Keratinocyte (primary cell): Measurements from ENCODE around the gene ACVR1. TPM values are rescaled to one million over a fixed set of nuclear protein-coding genes. Genes with fewer than 3 reads are reported as not detected.

Source experiments
- DNase-seq: peaks from one replicate; pipeline ENCODE4 v3.0.0-alpha.2; 2011; ENCODE audit warnings: low read depth, missing footprints, low spot score
- FAIRE-seq: peaks from 2 replicates; lab custom pipeline; 2011; peaks lifted over from hg19 to GRCh38; lab: Jason Lieb, UNC
- H2AFZ ChIP-seq: 2 replicates; pipeline ENCODE4 v1.6.0; 2012; ENCODE audit warnings: low read length, control low read depth, inconsistent platforms; ENCODE audit not compliant: control insufficient read depth
- H3K27ac ChIP-seq: 2 replicates; pipeline ENCODE4 v1.5.1; 2011; ENCODE audit warnings: low read length; ENCODE audit not compliant: control insufficient read depth, insufficient read depth
- H3K27me3 ChIP-seq: 3 replicates; pipeline ENCODE4 v1.6.0; 2011; ENCODE audit warnings: low read length; ENCODE audit not compliant: control insufficient read depth, insufficient read depth; ENCODE audit errors: extremely low read depth
- H3K36me3 ChIP-seq, 2 experiments: 2 replicates in 1 of 2; 3 replicates in 1 of 2; pipeline ENCODE4 v1.5.1; 2011; ENCODE audit warnings: low read length in 2 of 2, mild to moderate bottlenecking in 1 of 2; ENCODE audit not compliant: control insufficient read depth in 2 of 2, insufficient read depth in 2 of 2; ENCODE audit errors: extremely low read depth in 1 of 2
- H3K4me1 ChIP-seq: 3 replicates; pipeline ENCODE4 v1.5.1; 2011; ENCODE audit warnings: low read length; ENCODE audit not compliant: control insufficient read depth, insufficient read depth; ENCODE audit errors: extremely low read depth
- H3K4me2 ChIP-seq: 3 replicates; pipeline ENCODE4 v1.6.0; 2011; ENCODE audit warnings: low read depth, low read length; ENCODE audit not compliant: control insufficient read depth, insufficient read depth; ENCODE audit errors: extremely low read depth
- H3K4me3 ChIP-seq, 3 experiments: fragments of 200-600 bp in 1 of 3; sonication (generic) in 1 of 3; 2 replicates in 2 of 3; 3 replicates in 1 of 3; pipeline ENCODE4 v1.5.1; 2011 to 2016; ENCODE audit warnings: low read length in 3 of 3, mild to moderate bottlenecking in 3 of 3, control low read depth in 2 of 3, inconsistent platforms in 1 of 3, low read depth in 1 of 3, mixed read lengths in 1 of 3, mixed run types in 1 of 3, moderate library complexity in 1 of 3; ENCODE audit not compliant: control insufficient read depth in 2 of 3, insufficient read depth in 2 of 3; ENCODE audit errors: extremely low read depth in 1 of 3
- H3K79me2 ChIP-seq: 2 replicates; pipeline ENCODE4 v1.6.0; 2012; ENCODE audit warnings: low read length; ENCODE audit not compliant: control insufficient read depth, insufficient read depth
- H3K9ac ChIP-seq: 3 replicates; pipeline ENCODE4 v1.6.0; 2011; ENCODE audit warnings: low read length; ENCODE audit not compliant: control insufficient read depth, insufficient read depth; ENCODE audit errors: extremely low read depth
- H3K9me1 ChIP-seq: 3 replicates; pipeline ENCODE4 v1.6.0; 2011; ENCODE audit warnings: low read length; ENCODE audit not compliant: control insufficient read depth, insufficient read depth; ENCODE audit errors: extremely low read depth
- H3K9me3 ChIP-seq: 2 replicates; pipeline ENCODE4 v1.5.1; 2012; ENCODE audit warnings: low read depth, low read length; ENCODE audit not compliant: control insufficient read depth
- H4K20me1 ChIP-seq: 3 replicates; pipeline ENCODE4 v1.6.0; 2011; ENCODE audit warnings: low read length; ENCODE audit not compliant: control insufficient read depth, insufficient read depth; ENCODE audit errors: extremely low read depth
- CTCF ChIP-seq, 3 experiments: IDR thresholded peaks in 1 of 3; conservative IDR thresholded peaks in 1 of 3; optimal IDR thresholded peaks in 1 of 3; 2 replicates in 2 of 3; 3 replicates in 1 of 3; pipeline versions ENCODE3 to v1.5.1; 2011; ENCODE audit warnings: low read length in 3 of 3, mild to moderate bottlenecking in 3 of 3, moderate library complexity in 2 of 3, control low read depth in 1 of 3, inconsistent platforms in 1 of 3; ENCODE audit not compliant: insufficient read depth in 2 of 3; ENCODE audit errors: extremely low read depth in 1 of 3
- EZH2 ChIP-seq: IDR thresholded peaks from one replicate; pipeline ENCODE4 v1.6.1; 2012; ENCODE audit warnings: inconsistent platforms, mild to moderate bottlenecking, low read length, moderate library complexity
- dilution Hi-C: fragments of 300-500 bp; cut with MboI; formaldehyde crosslinking; loops from one replicate; pipeline ENCODE4 v1.7.0; 2020; ENCODE audit warnings: low sequenced_read_pairs; ENCODE audit not compliant: extremely low pct_ligation_motif_present
- polyA plus RNA-seq, 5 experiments: library from polyadenylated mRNA; depleted of rRNA in 3 of 5; stranded (reverse) in 3 of 5; stranded (forward) in 1 of 5; unstranded in 1 of 5; fragments of >200 nt; gene quantifications; 1 replicate in 1 of 5; 2 replicates in 3 of 5; 3 replicates in 1 of 5; pipeline versions ENCODE4 v1.2.1 to v1.2.3, GENCODE V29; 2011 to 2012; ENCODE audit warnings: missing spikeins in 2 of 5, low read depth in 1 of 5, low replicate concordance in 1 of 5

ACVR1 gene
- polyA plus RNA-seq, 1 donor (not counting 4 experiments of a cell fraction or from before 2014, with no cell fraction given), result 30.8 TPM

- FAIRE-seq, result no peak
- dilution Hi-C loops, result no loop called here
- H2AFZ ChIP-seq, result no peak overlapping the region
Observed at GRCh38 chr2:157759855-157760254, 116.3 kb downstream of the ACVR1 start.

GRCh38 chr2:157758586-157758985 is 117.5 kb downstream of the ACVR1 start:
- DNase-seq, result no peak
- TF ChIP-seq EZH2 (no peak), CTCF (optimal IDR thresholded peaks at IDR 0.05 in 1 of 3, IDR thresholded peaks at IDR 0.05 in 1 of 3, conservative IDR thresholded peaks at IDR 0.05 in 1 of 3; ENCODE audit: extremely low read depth in 1 of 3, insufficient read depth in 2 of 3, low read length in 3 of 3) (no peak)
- no peak overlapping the region for H2AFZ ChIP-seq
- H3K4me1 ChIP-seq, result peaks cover 8% of the 10 kb centered on the region
- peak; percentile 80 for FAIRE-seq
- peaks cover 6% of the 10 kb centered on the region for H3K9me3 ChIP-seq
- H3K4me3 ChIP-seq, result no peak overlapping the region
- H3K79me2 ChIP-seq, result peaks cover 4% of the 10 kb centered on the region
- H3K27me3 ChIP-seq, result no peaks in the 10 kb centered on the region
- H3K9me1 ChIP-seq, result no peaks in the 10 kb centered on the region
- dilution Hi-C loops, result no loop called here
- no peaks in the 10 kb centered on the region for H4K20me1 ChIP-seq
- H3K27ac ChIP-seq, result no peak overlapping the region
- H3K4me2 ChIP-seq, result no peak overlapping the region
- H3K36me3 ChIP-seq, result no peaks in the 10 kb centered on the region
- no peak overlapping the region for H3K9ac ChIP-seq

More at GRCh38 chr2:157759855-157760254, 116.3 kb downstream of the ACVR1 start:
- no peaks in the 10 kb centered on the region for H3K27me3 ChIP-seq
- H3K4me2 ChIP-seq, result no peak overlapping the region
- no peak for DNase-seq
- no peak overlapping the region for H3K4me3 ChIP-seq
- peaks cover 8% of the 10 kb centered on the region for H3K4me1 ChIP-seq
- TF ChIP-seq EZH2 (no peak), CTCF (optimal IDR thresholded peaks at IDR 0.05 in 1 of 3, IDR thresholded peaks at IDR 0.05 in 1 of 3, conservative IDR thresholded peaks at IDR 0.05 in 1 of 3; ENCODE audit: extremely low read depth in 1 of 3, insufficient read depth in 2 of 3, low read length in 3 of 3) (no peak)
- H3K9ac ChIP-seq, result no peak overlapping the region
- peaks cover 0 to 2% of the 10 kb centered on the region in 2 experiments for H3K36me3 ChIP-seq
- H3K79me2 ChIP-seq, result peaks cover 4% of the 10 kb centered on the region
- H3K27ac ChIP-seq, result no peak overlapping the region
- H4K20me1 ChIP-seq, result no peaks in the 10 kb centered on the region
- H3K9me1 ChIP-seq, result no peaks in the 10 kb centered on the region
- H3K9me3 ChIP-seq, result peaks cover 6% of the 10 kb centered on the region
